OCI-LY3 (cell line): ENCODE data around the gene RTN4IP1.

ENCODE experiments used
- EZH2phosphoT487 ChIP-seq: fragments of 200-600 bp; shearing (Covaris generic); IDR thresholded peaks from 2 replicates; pipeline ENCODE4 v1.6.1; 2018; ENCODE audit warnings: antibody characterized with exemption, mixed run types, low read depth
- TF ChIP-seq, protein P1 (sequence below): fragments of 200-600, 300-600 bp; sonication (generic); IDR thresholded peaks from 2 replicates; pipeline ENCODE4 v1.5.1; 2014; ENCODE audit warnings: antibody characterized with exemption, low read length, low read depth

DNA sequence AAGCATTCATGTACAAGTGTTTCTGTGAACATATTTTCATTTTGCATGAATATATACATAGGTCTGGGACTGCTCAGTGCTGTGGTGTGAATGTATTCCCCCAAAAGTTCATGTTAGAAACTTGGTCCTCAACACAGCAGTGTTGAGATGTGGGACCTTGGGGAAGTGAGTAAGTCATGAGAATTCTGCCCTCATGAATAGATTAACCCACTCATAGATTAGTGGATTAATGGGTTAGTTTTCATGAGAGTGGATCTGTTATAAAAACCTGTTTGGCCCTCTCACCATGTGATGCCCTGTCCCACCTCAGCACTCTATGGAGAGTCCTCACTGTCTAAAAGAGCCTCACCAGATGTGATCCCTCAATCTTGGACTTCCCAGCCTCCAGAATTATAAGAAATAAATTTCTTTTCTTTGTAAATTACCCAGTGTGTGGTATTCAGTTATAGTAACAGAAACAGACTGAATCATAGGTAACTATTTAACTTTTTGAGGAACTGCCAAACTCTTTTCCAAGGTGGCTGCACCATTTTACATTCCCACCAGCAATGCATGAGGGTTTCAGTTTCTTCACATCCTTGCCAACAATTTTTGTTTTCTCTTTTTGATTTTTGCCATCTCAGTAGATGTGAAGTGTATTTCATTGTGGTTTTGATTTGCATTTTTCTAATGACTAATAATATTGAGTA lies 45.4 kb upstream of the RTN4IP1 start:
- TF ChIP-seq, protein P1, sequence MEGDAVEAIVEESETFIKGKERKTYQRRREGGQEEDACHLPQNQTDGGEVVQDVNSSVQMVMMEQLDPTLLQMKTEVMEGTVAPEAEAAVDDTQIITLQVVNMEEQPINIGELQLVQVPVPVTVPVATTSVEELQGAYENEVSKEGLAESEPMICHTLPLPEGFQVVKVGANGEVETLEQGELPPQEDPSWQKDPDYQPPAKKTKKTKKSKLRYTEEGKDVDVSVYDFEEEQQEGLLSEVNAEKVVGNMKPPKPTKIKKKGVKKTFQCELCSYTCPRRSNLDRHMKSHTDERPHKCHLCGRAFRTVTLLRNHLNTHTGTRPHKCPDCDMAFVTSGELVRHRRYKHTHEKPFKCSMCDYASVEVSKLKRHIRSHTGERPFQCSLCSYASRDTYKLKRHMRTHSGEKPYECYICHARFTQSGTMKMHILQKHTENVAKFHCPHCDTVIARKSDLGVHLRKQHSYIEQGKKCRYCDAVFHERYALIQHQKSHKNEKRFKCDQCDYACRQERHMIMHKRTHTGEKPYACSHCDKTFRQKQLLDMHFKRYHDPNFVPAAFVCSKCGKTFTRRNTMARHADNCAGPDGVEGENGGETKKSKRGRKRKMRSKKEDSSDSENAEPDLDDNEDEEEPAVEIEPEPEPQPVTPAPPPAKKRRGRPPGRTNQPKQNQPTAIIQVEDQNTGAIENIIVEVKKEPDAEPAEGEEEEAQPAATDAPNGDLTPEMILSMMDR: no peak
- TF ChIP-seq EZH2phosphoT487: no peak
